COLO829 (cell line): Measurements from ENCODE around the gene IPO4.
A peak's percentile ranks its signal among the peaks of the same experiment; 100 is the strongest.

Experiments
- DNase-seq: peaks from one replicate; pipeline ENCODE4 v3.0.0; 2012; ENCODE audit warnings: low spot score

The IPO4 gene

GRCh38 chr14:24146978-24147760 is 41.4 kb downstream of the IPO4 start, which contains the start of gene RNF31:
TSS of gene RNF31 (plus strand) at chr14:24147498. CDS start at chr14:24147699, 201 bp downstream.
- DNase-seq, result peak; percentile 97

DNA sequence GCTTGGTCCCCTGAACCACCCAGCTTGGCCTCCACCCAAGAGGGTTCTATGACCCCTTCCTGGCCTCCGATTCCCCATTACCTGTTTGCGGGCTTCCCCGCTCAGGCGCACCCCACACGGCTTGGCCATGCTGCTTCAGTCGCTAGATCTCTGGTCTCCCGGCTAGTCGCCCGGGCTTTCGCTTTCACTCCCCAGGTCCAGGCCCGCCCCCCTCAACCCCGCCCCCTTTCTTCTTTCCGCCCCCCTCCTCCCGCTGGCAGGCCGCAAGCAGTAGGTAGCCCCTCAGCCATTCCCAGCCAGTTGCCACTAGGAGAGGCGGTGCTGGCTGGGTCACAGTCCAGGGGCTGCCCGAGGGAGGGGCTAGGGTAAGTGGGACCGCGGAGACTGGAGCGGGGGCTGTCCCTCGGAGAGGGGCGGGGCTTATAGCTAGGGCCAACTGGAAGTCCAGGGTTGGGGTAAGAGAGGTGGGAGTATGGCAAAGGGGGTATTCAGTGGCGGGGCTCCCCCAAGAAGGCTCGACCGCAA is 42.1 kb downstream of the IPO4 start, which contains the start of gene PSME2:
PSME2 (minus strand) TSS at position 158 of the 525 bp plus-strand sequence; CDS start at position 129, 29 bp downstream.
- DNase-seq, result peak; percentile 98

GRCh38 chr14:24145690-24146452 is 42.7 kb downstream of the IPO4 start:
- no peak for DNase-seq

GRCh38 chr14:24145219-24145618 is 43.4 kb downstream of the IPO4 start:
- DNase-seq, result no peak

GRCh38 chr14:24144451-24144850 is 44.2 kb downstream of the IPO4 start:
- no peak for DNase-seq

GRCh38 chr14:24143511-24143910 is 45.1 kb downstream of the IPO4 start:
- no peak for DNase-seq

- DNase-seq, result peak; percentile 99
Measured at GRCh38 chr14:24141097-24141880, 47.3 kb downstream of the IPO4 start, which contains the start of gene EMC9. TSS of gene EMC9 (minus strand) at chr14:24141591. CDS start at chr14:24141304, 287 bp downstream.

- DNase-seq, result no peak
Measured at GRCh38 chr14:24139272-24139934, 49.2 kb downstream of the IPO4 start.

- no peak for DNase-seq
Measured at GRCh38 chr14:24138396-24139271, 50.0 kb downstream of the IPO4 start.

DNA sequence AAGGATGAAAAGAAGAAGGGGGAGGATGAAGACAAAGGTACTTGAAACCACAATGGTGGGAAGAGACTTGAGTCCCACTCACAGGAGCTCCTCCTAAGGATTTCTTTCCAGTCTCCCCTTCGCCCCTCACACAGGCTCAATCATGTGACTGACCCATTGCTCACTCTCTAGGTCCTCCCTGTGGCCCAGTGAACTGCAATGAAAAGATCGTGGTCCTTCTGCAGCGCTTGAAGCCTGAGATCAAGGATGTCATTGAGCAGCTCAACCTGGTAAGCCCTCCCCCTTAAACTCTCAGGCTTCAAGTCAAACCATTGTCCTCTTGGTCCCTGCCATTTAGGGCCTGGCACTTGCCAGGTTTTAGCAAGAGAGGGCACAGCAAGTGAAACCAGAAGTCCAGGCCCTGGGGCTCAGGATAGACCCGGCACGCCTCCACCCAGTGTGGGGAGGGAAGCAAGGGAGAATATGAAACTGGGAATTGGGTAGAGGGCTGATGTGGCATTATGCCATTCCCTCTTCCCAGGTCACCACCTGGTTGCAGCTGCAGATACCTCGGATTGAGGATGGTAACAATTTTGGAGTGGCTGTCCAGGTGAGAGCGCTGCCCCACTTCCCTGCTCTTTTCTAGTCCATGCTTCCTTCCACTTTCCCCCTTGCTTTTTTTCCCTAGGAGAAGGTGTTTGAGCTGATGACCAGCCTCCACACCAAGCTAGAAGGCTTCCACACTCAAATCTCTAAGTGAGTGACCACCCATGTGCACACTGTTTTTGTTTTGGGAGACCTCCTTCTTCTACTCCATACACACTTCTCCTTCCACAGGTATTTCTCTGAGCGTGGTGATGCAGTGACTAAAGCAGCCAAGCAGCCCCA is 50.9 kb downstream of the IPO4 start:
- DNase-seq, result no peak

GRCh38 chr14:24136684-24137528 is 51.7 kb downstream of the IPO4 start:
- no peak for DNase-seq

DNA sequence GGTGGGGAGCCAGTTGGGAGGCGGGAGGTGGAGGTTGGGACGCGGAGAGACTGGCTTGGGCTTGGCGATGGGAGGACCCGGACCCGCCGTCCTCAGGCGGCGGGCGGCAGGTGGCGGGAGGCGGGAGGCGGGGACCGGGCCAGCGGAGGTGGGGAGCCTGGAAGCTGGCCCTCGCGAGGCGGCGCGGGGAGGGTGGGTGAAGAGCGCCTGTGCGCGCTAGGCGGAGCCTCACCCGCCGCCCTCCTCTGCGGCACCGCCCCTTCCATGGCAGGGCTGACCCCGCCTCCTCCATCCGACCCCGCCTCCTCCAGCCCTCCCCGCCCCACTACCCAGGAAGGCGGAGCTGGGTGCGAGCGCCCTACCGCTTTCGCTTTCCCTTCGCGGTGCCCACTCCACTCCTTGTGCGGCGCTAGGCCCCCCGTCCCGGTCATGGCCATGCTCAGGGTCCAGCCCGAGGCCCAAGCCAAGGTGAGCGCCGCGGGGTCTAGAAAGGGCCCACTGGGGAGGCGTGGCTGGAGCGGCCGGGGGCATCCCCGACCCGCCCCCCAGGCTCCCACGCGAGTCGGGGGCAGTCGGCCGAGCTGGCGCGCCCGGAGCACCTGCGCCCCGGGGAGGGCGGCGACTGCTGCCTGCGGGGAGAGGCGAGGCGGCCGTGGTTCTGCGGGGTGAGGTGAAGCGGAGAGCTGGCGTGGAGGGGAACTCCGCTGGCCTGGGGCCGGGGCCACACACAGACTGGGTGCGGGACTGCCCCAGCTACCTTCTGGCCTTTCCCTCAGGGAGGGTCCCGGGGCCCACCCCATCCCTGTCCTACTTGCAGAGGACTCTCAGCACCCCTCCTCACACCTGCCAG is 52.6 kb downstream of the IPO4 start, which contains the start of gene PSME1:
PSME1 (plus strand) TSS at position 361 of the 850 bp plus-strand sequence; CDS start at position 430, 69 bp downstream.
- DNase-seq, result peak; percentile 91

- DNase-seq, result no peak
Measured at GRCh38 chr14:24135584-24135833, 53.1 kb downstream of the IPO4 start.

- DNase-seq, result no peak
Measured at GRCh38 chr14:24133735-24134134, 54.9 kb downstream of the IPO4 start.

- no peak for DNase-seq
Measured at GRCh38 chr14:24132976-24133375, 55.6 kb downstream of the IPO4 start.

GRCh38 chr14:24132061-24132685 is 56.4 kb downstream of the IPO4 start:
- no peak for DNase-seq

- DNase-seq, result no peak
Measured at GRCh38 chr14:24131549-24131966, 57.1 kb downstream of the IPO4 start.
